ENCODE measurements around the gene SPAG4. TPM values are rescaled to one million over a fixed set of nuclear protein-coding genes. Genes with fewer than 3 reads are reported as not detected.

The SPAG4 gene
- total RNA-seq, 1 donor from 2014 or later = 2.3 TPM

GRCh38 chr20:35644806-35645205 is 29.2 kb downstream of the SPAG4 start:
- Mint-ChIP-seq H3K4me1 (peaks cover 10% of the 10 kb centered on the region), H3K36me3 (ENCODE audit: low read depth) (no peaks in the 10 kb centered on the region), H3K9me3 (no peaks in the 10 kb centered on the region), H3K27ac (ENCODE audit: unreplicated experiment) (no peak overlapping the region), H3K27me3 (ENCODE audit: low read depth) (no peaks in the 10 kb centered on the region), H3K4me3 (no peak overlapping the region)
- no peak for TF ChIP-seq CTCF (conservative IDR thresholded peaks at IDR 0.05)
- no peak for DNase-seq (ENCODE audit: low read depth, low spot score)

GRCh38 chr20:35648836-35649235 is 33.2 kb downstream of the SPAG4 start:
- Mint-ChIP-seq H3K9me3 (no peaks in the 10 kb centered on the region), H3K27ac (ENCODE audit: unreplicated experiment) (no peak overlapping the region), H3K4me3 (no peak overlapping the region), H3K4me1 (peaks cover 3% of the 10 kb centered on the region), H3K27me3 (ENCODE audit: low read depth) (no peaks in the 10 kb centered on the region), H3K36me3 (ENCODE audit: low read depth) (no peaks in the 10 kb centered on the region)
- TF ChIP-seq CTCF (conservative IDR thresholded peaks at IDR 0.05) = no peak
- no peak for DNase-seq (ENCODE audit: low read depth, low spot score)

- H3K4me3 Mint-ChIP-seq = no peak overlapping the region
- no peaks in the 10 kb centered on the region for H3K9me3 Mint-ChIP-seq
- H3K27ac Mint-ChIP-seq (ENCODE audit: unreplicated experiment) = no peak overlapping the region
- H3K36me3 Mint-ChIP-seq (ENCODE audit: low read depth) = no peaks in the 10 kb centered on the region
- no peak for TF ChIP-seq CTCF (conservative IDR thresholded peaks at IDR 0.05)
- no peak for DNase-seq (ENCODE audit: low read depth, low spot score)
- peaks cover 3% of the 10 kb centered on the region for H3K4me1 Mint-ChIP-seq
- H3K27me3 Mint-ChIP-seq (ENCODE audit: low read depth) = no peaks in the 10 kb centered on the region
Measured at GRCh38 chr20:35650632-35651031, 35.0 kb downstream of the SPAG4 start.

GRCh38 chr20:35651958-35652357 is 36.3 kb downstream of the SPAG4 start:
- no peaks in the 10 kb centered on the region for H3K27me3 Mint-ChIP-seq (ENCODE audit: low read depth)
- H3K9me3 Mint-ChIP-seq = no peaks in the 10 kb centered on the region
- H3K27ac Mint-ChIP-seq (ENCODE audit: unreplicated experiment) = no peak overlapping the region
- no peak for TF ChIP-seq CTCF (conservative IDR thresholded peaks at IDR 0.05)
- no peak overlapping the region for H3K4me3 Mint-ChIP-seq
- H3K4me1 Mint-ChIP-seq = peaks cover 3% of the 10 kb centered on the region
- no peak for DNase-seq (ENCODE audit: low read depth, low spot score)
- no peaks in the 10 kb centered on the region for H3K36me3 Mint-ChIP-seq (ENCODE audit: low read depth)

- DNase-seq (ENCODE audit: low read depth, low spot score) = no peak
- Mint-ChIP-seq H3K9me3 (no peaks in the 10 kb centered on the region), H3K4me1 (peaks cover 8% of the 10 kb centered on the region), H3K27me3 (ENCODE audit: low read depth) (no peaks in the 10 kb centered on the region), H3K4me3 (no peak overlapping the region), H3K27ac (ENCODE audit: unreplicated experiment) (no peak overlapping the region), H3K36me3 (ENCODE audit: low read depth) (no peaks in the 10 kb centered on the region)
- TF ChIP-seq CTCF (conservative IDR thresholded peaks at IDR 0.05) = no peak
Measured at GRCh38 chr20:35652641-35653429, 37.2 kb downstream of the SPAG4 start.
